ENCODE measurements around the gene SNW1.

GRCh38 chr14:77741438-77741837 lies 19.5 kb downstream of the SNW1 start:
- TF ChIP-seq FOXM1 (IDR thresholded peaks at IDR 0.05; ENCODE audit: borderline replicate concordance) = no peak
- no peak for TF ChIP-seq FOXA1 (IDR thresholded peaks at IDR 0.05)
- TF ChIP-seq BHLHE40 (IDR thresholded peaks at IDR 0.05; ENCODE audit: borderline replicate concordance) = no peak
